AG04450 (cell line): ENCODE measurements around the gene MYO5A. TPM values are rescaled to one million over a fixed set of nuclear protein-coding genes. Genes with fewer than 3 reads are reported as not detected.

Experiments
- CTCF ChIA-PET: fragments of 300-600, 350-600 bp; formaldehyde crosslinking; extraction: SDS; loops from one replicate; lab custom pipeline; 2022; ENCODE audit warnings: antibody characterized with exemption, inconsistent platforms; lab: Charles Lee
- POLR2A ChIA-PET: fragments of 350-600 bp; formaldehyde crosslinking; extraction: SDS; loops from one replicate; lab custom pipeline; 2021; ENCODE audit warnings: antibody characterized with exemption, inconsistent platforms; lab: Yijun Ruan, JAX
- DNase-seq: peaks from one replicate; pipeline ENCODE4 v3.0.0-alpha.2; 2011; ENCODE audit warnings: low read depth, low spot score
- H3K27ac ChIP-seq: one replicate; pipeline ENCODE4 v1.5.1; 2012; ENCODE audit warnings: low read depth, low read length, control low read depth
- H3K27me3 ChIP-seq: one replicate; pipeline ENCODE4 v1.6.0; 2012; ENCODE audit warnings: low read length; ENCODE audit not compliant: control insufficient read depth, insufficient read depth
- H3K4me3 ChIP-seq: 2 replicates; pipeline ENCODE4 v1.5.1; 2011; ENCODE audit warnings: mild to moderate bottlenecking, low read depth, low read length, control low read depth
- H3K9me3 ChIP-seq: 2 replicates; pipeline ENCODE4 v1.5.1; 2012; ENCODE audit warnings: low read length; ENCODE audit not compliant: control insufficient read depth, insufficient read depth
- polyA plus RNA-seq: library from polyadenylated mRNA; depleted of rRNA; stranded (reverse); fragments of >200 nt; gene quantifications from 2 replicates; pipeline ENCODE4 v1.2.3, GENCODE V29; 2011
- TF ChIP-seq, protein P1 (sequence below): IDR thresholded peaks from 2 replicates; pipeline ENCODE4 v1.5.1; 2011; ENCODE audit warnings: low read depth, low read length, control low read depth, inconsistent platforms

MYO5A gene
- polyA plus RNA-seq, 1 experiment = 37.2 TPM

DNA sequence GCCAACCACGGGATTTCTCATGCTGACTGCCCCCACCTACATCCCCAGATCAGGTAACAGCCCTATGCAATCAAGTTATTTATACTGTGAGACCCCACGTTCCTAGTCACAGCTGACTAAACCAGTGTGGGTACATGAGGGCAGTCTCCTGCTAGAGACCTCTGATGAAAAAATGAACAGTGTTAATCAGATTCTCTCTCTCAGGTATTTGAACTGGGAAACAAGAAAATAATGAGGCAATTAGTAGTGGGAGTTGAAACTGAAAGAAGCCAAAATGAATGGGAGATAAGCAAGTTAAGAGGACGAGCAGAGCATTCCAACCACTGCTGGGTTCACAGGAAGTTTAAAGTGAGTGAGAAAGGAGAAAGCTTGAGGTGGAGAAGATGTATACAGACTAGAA is 134.6 kb downstream of the MYO5A start:
- TF ChIP-seq, protein P1, sequence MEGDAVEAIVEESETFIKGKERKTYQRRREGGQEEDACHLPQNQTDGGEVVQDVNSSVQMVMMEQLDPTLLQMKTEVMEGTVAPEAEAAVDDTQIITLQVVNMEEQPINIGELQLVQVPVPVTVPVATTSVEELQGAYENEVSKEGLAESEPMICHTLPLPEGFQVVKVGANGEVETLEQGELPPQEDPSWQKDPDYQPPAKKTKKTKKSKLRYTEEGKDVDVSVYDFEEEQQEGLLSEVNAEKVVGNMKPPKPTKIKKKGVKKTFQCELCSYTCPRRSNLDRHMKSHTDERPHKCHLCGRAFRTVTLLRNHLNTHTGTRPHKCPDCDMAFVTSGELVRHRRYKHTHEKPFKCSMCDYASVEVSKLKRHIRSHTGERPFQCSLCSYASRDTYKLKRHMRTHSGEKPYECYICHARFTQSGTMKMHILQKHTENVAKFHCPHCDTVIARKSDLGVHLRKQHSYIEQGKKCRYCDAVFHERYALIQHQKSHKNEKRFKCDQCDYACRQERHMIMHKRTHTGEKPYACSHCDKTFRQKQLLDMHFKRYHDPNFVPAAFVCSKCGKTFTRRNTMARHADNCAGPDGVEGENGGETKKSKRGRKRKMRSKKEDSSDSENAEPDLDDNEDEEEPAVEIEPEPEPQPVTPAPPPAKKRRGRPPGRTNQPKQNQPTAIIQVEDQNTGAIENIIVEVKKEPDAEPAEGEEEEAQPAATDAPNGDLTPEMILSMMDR = no peak
- Histone ChIP-seq H3K4me3 (no peak overlapping the region), H3K27ac (no peak overlapping the region), H3K27me3 (no peaks in the 10 kb centered on the region), H3K9me3 (no peaks in the 10 kb centered on the region)
- DNase-seq = no peak
- ChIA-PET CTCF (no interaction called here), POLR2A (no interaction called here)

DNA sequence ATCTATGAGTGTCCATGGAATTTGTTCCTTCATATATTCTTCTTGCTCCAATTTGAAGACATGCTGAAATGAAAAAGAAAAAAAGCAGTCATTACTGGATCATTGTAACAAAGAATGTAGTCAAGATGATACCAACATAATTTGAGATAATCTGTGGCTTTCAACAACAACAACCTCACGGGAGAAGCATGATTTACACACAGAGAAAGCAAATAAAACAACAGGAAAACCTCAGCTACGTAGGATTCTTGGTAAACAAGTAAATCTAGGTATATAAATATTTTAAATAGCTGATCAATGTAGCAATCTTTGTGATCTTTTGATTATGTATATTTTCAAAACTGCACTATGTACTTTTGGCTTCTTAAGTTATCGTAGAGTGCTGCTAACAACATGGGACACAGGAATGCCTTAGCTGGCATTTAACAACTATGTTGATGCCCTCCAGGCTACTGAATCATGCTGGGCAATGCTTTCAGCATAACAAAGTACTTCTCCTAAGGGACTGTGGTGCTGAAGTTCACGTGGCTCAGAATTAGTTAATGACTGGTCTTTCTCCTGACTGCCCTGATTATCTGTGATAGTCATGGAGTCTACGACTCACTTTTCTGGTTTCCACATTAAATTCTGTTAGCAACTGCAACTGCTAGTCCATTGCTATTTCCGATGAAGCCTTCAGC is 136.5 kb downstream of the MYO5A start:
- H3K27me3 ChIP-seq = no peaks in the 10 kb centered on the region

DNA sequence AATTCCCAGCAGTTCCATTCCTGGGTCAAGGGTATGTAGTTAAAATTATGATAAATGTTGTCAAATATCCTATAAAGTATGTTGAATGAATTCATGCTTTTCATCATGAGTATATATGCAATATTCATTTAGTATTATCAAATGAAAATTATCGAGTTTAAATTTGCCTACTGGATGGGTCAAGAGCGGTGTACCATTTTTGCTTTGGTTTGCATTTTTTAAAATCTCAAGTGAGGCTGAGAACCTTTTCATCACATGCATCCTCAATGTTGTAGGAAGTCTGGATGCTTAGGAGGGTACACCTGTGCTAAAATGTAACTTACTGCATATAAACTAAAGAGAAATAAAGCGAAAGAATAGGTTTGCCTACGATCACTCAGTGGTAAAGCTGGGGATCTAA is 137.6 kb downstream of the MYO5A start:
- DNase-seq = no peak
- ChIA-PET CTCF (no interaction called here), POLR2A (no interaction called here)
- Histone ChIP-seq H3K9me3 (no peaks in the 10 kb centered on the region), H3K4me3 (no peak overlapping the region), H3K27me3 (no peaks in the 10 kb centered on the region), H3K27ac (no peak overlapping the region)
- TF ChIP-seq, protein P1 = no peak

More for the DNA sequence above, 136.5 kb downstream of the MYO5A start:
- TF ChIP-seq, protein P1 = no peak
- Histone ChIP-seq H3K27ac (no peak overlapping the region), H3K4me3 (no peak overlapping the region), H3K9me3 (no peaks in the 10 kb centered on the region)
- ChIA-PET CTCF (interaction anchor here (0.7 kb wide), 1 partner anchor 23 kb away, joined by 3 read pairs; no protein-coding TSS in a partner anchor), POLR2A (no interaction called here)
- no peak for DNase-seq

DNA sequence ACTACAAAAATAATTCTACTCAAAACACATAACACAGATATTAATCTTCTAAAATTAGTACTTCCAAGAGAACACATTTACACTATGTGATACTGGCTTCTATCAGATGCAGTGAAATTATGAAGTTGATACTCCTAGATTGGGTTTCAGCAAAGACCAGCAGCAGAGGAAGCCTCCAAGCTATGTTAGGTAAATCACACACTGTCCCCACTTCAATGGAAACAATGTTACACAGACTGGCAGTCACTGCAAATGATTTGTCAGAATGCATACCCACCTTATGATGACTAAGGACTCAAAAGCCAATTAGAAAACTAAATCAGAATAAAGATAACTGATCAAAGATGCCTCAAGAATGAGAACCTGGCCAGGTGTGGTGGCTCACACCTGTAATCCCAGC is 143.0 kb downstream of the MYO5A start:
- ChIA-PET CTCF (interaction anchor here (0.8 kb wide), 1 partner anchor 129 kb away, joined by 3 read pairs; no protein-coding TSS in a partner anchor), POLR2A (no interaction called here)
- DNase-seq = no peak
- Histone ChIP-seq H3K4me3 (no peak overlapping the region), H3K9me3 (no peaks in the 10 kb centered on the region), H3K27ac (no peak overlapping the region), H3K27me3 (no peaks in the 10 kb centered on the region)
- TF ChIP-seq, protein P1 = no peak

DNA sequence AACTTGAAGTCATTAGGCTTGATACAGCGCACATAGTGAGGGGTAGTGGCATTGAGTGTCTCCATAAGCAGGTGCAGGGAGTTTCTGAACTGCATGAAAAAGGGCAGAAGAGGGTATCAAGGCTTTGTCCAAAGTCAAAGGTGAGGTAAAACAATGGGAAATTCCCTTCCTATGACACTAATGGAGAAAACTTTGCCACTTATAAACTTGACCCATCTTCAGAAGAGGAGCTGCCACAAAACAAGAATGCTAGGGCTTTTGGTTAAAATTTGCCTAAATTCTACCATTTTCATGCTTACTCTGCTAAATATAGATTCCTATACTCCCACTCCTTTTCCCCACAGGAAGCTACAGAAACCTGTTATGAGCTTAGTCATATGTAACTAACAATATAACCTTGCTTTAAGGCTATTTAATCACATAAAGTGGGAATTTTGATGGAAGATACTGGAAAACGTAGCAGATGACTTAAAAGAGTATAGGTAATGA is 145.5 kb downstream of the MYO5A start:
- CTCF ChIA-PET = no interaction called here
- DNase-seq = no peak
- no peaks in the 10 kb centered on the region for H3K27me3 ChIP-seq
- TF ChIP-seq, protein P1 = no peak
- H3K27ac ChIP-seq = no peak overlapping the region
- H3K9me3 ChIP-seq = no peaks in the 10 kb centered on the region
- POLR2A ChIA-PET = interaction anchor here (0.5 kb wide), 1 partner anchor 155 kb away, joined by 3 read pairs; no protein-coding TSS in a partner anchor
- no peak overlapping the region for H3K4me3 ChIP-seq
